ENCODE measurements around the gene MPLKIP. TPM values are rescaled to one million over a fixed set of nuclear protein-coding genes. Genes with fewer than 3 reads are reported as not detected.

Gene MPLKIP
- total RNA-seq, 1 experiment from 2014 or later, result 43.2 TPM

DNA sequence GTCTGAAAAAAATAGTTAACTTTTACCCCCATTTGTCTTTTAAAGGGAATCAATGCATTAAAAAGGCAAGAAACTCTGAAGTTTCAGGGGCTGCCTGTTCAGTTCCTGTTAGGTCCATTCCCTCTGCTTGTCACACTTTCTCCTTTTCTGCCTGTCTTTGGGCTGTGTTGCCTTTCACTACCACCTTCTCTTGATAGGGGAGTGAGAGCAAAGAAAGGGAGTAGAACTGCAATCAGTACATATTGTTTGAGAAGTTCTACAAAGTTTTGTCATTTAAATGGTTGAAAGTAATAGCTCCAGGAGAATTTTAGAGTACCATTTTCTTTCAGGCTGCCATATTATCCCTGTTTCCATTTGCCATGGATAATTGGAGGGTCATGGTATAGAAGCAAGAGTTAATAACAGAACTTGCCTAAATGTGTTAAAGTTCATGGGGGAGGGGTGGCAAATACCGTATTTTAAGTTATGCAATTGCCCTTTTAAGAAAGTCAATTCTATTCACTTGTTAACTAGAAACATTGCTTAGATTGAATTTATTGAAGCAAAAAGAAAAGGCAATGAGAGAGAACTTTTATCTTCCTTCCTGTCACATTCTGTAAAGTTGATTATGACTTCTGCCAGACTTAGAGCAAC lies 38.6 kb downstream of the MPLKIP start:
- Histone ChIP-seq H3K9ac (ENCODE audit: extremely low read depth, insufficient read length, low read length) (no peak overlapping the region), H3K23ac (ENCODE audit: insufficient read length, low read depth, low read length) (no peak overlapping the region), H3K4ac (ENCODE audit: low read depth, low read length) (no peak overlapping the region), H3K79me2 (ENCODE audit: insufficient read depth, low read length) (no peaks in the 10 kb centered on the region), H3T11ph (ENCODE audit: low read length) (no peak overlapping the region), H3K27me3 (ENCODE audit: insufficient read depth, low read length) (no peaks in the 10 kb centered on the region), H3K14ac (ENCODE audit: insufficient read depth, low read length) (no peak overlapping the region), H4K5ac (ENCODE audit: insufficient read length, low read depth, low read length) (no peak overlapping the region), H3K18ac (ENCODE audit: insufficient read length, low read depth, low read length) (no peak overlapping the region), H3K9me3 (ENCODE audit: control insufficient read depth, low read depth, low read length) (no peaks in the 10 kb centered on the region), H2BK12ac (ENCODE audit: insufficient read length, low read depth, low read length) (no peak overlapping the region), H2AK5ac (ENCODE audit: insufficient read length, low read length) (no peak overlapping the region), H2BK20ac (ENCODE audit: low read depth, low read length, poor library complexity, severe bottlenecking) (no peak overlapping the region), H4K8ac (replicated peaks; ENCODE audit: insufficient read length, low read depth, low read length) (no peak overlapping the region), H4K91ac (ENCODE audit: insufficient read length, low read depth, low read length) (no peak overlapping the region), H3K79me1 (ENCODE audit: insufficient read depth, low read depth, low read length, poor library complexity, severe bottlenecking) (no peaks in the 10 kb centered on the region), H2BK5ac (ENCODE audit: insufficient read length, low read length) (no peak overlapping the region), H3K4me1 (ENCODE audit: insufficient read depth, low read length) (no peaks in the 10 kb centered on the region; the same call in 1 of the 2 replicates), H3K27ac (ENCODE audit: insufficient read length, low read depth, low read length) (no peak overlapping the region), H3K56ac (ENCODE audit: insufficient read length, low read depth, low read length) (no peak overlapping the region), H2AFZ (ENCODE audit: low read length) (no peak overlapping the region), H3K23me2 (ENCODE audit: insufficient read length, low read depth, low read length, poor library complexity, severe bottlenecking) (no peaks in the 10 kb centered on the region), H2BK15ac (ENCODE audit: low read depth, low read length) (no peak overlapping the region), H3K4me2 (ENCODE audit: insufficient read depth, insufficient read length, low read length) (no peak overlapping the region), H4K20me1 (ENCODE audit: control insufficient read depth, insufficient read depth, insufficient read length) (no peaks in the 10 kb centered on the region), H2BK120ac (ENCODE audit: low read depth, low read length, poor library complexity, severe bottlenecking) (no peak overlapping the region)
- Mint-ChIP-seq H3K9me3 (no peaks in the 10 kb centered on the region), H3K36me3 (ENCODE audit: insufficient read depth in 1 of 3, low read depth in 3 of 3) (peaks cover 6 to 37% (median 28%) of the 10 kb centered on the region in 3 experiments; a peak in 6 of 7 replicates), H3K27me3 (ENCODE audit: low read depth) (no peaks in the 10 kb centered on the region), H3K4me3 (no peak overlapping the region), H3K4me1 (peaks cover 13 to 22% of the 10 kb centered on the region in 2 experiments), H3K27ac (peak overlapping the region in 1 of 3 experiments; percentile 91; a peak in 2 of 7 replicates)
- TF ChIP-seq, protein P1, sequence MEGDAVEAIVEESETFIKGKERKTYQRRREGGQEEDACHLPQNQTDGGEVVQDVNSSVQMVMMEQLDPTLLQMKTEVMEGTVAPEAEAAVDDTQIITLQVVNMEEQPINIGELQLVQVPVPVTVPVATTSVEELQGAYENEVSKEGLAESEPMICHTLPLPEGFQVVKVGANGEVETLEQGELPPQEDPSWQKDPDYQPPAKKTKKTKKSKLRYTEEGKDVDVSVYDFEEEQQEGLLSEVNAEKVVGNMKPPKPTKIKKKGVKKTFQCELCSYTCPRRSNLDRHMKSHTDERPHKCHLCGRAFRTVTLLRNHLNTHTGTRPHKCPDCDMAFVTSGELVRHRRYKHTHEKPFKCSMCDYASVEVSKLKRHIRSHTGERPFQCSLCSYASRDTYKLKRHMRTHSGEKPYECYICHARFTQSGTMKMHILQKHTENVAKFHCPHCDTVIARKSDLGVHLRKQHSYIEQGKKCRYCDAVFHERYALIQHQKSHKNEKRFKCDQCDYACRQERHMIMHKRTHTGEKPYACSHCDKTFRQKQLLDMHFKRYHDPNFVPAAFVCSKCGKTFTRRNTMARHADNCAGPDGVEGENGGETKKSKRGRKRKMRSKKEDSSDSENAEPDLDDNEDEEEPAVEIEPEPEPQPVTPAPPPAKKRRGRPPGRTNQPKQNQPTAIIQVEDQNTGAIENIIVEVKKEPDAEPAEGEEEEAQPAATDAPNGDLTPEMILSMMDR (conservative IDR thresholded peaks at IDR 0.05), result no peak
- no peak for DNase-seq
- no CpG with 5 or more reads among the region's 1 CpG for WGBS (ENCODE audit: extremely low coverage, insufficient read length, low lambda C conversion rate)
